Placental pericyte (primary cell): ENCODE results near the gene SPINDOC. TPM values are rescaled to one million over a fixed set of nuclear protein-coding genes. Genes with fewer than 3 reads are reported as not detected.

Experiments used
- small RNA-seq: library from RNA; depleted of rRNA; stranded (forward); fragments of <200 nt; gene quantifications from one replicate; pipeline ENCODE3, GENCODE V24; 2012; ENCODE audit warnings: low replicate concordance
- total RNA-seq: library from RNA; depleted of rRNA; stranded (reverse); fragments of >200 nt; gene quantifications from 2 replicates; pipeline ENCODE4 v1.2.3, GENCODE V29; 2012

SPINDOC gene
- total RNA-seq = 26.9 and 35.9 TPM in 2 replicates

DNA sequence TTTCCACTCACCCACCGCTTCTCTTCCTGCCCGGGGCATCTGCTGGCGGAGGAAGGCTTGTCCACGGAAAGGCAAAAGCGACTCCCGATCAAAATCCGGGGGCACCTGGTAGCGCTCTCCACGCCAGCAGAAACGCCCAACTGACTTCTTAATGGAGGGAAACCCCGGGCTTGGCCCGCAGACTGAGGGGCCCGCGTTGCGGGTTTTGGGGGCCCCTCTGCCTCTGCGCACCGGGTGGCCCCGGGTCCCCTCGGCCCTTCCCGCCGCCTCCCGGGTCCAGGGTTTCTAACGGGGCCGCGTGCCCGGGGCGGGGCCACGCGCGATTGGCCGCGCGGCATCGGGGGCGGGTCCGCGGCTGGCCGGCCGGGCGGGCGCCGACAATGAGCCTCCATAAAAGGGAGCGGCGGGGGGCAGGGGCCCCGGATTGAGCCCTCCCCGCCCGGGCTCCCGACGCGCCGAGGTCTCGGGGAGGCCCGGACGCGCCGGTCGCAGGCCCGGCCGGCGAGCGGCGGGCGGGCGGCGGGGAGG lies at the start of gene SPINDOC:
SPINDOC (plus strand) TSS at position 422 of the 528 bp plus-strand sequence. CDS start 231 bp downstream, outside the sequence.

DNA sequence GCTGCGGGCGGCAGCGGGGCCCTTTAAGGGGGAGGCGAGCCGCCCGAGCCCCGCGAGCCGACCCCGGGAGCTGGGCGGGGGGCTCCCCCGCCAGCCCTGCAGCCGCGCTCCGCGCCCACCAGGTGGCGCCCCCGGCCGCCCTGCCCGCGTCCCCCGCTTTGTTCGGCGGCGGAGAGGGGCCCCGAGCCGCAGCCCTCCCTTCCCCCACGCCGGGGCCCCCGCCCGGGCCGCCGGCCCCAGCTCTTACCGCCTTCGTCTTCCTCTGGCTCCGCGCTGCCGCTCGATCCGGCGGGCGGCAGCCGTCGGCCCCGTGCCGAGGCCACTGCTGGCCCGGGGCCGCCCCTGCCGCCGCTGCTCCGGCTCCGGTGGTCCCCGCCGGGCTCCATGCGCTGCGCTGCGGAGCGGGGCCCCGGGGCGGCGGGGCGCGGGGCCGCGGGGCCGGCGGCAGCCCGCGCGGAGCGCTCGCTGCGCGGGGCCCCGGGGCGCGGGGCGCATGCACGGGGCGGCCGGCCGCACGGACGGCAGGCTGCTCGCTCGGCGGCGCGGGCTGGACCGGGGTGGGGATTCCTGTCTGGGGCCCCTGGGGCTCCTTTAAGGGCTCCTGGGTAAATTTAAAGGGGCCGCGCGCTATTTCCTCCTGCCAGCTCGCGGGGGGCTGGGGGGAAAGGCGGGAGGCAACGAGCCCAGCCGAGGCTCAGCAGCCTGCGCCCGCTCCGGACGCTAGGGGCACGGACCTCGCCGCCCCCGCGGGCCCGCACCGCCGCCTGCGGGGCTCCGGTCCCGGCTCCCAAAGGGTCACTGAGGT lies 44.8 kb upstream of the SPINDOC start, which contains the start of gene ZFTA:
ZFTA (minus strand) TSS at position 539 of the 805 bp plus-strand sequence; CDS start at position 386, 153 bp downstream.

DNA sequence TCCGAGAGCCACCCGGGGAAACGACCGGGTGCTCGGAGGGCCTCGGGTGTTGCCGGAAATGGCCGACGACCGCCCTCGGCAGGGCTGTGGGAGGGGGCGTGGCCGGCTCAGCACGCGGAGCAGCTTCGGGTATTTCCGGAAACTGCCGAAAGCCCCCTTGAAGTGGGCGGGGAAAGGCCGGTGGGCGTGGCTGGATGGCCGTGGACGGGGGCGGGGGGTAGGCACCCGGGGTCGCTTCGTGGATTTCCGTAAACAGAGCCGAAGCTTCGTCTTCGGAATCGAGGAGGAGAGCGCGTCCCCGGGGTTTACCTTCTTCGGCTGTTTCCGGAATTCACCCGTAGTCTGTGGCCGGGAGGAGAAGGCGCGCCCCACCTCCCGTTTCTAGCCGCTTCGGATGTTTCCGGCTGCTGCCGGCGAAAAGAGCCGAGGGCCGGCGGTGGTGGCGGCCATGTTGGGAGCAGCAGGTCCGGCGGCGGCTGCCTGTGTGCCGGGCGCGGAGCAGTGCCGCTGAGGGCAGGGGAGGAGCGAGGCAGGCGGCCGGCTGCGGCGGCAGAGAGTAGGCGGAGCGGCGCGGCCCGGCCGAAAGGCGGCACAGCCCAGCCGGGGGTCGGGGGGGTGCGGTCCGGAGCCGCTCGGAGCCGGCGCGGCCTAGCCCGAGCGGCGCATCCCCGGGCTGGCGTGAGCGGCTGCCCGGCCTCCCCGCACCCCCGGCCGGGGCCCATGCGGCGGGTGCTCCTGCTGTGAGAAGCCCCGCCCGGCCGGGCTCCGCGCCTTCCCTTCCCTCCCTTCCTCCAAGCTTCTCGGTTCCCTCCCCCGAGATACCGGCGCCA lies 25.6 kb downstream of the SPINDOC start, which contains the start of gene MARK2:
MARK2 (plus strand) TSS at position 433 of the 830 bp plus-strand sequence; CDS start at position 830, 397 bp downstream.

Small RNA genes lying within 50 kb of the gene (small RNA-seq; reads per million reads assigned to genes)
- gene AP006289.1 (not detected), gene RN7SL596P (not detected)

Other genes starting within 250 kb of the SPINDOC start
- 3.3 and 10.9 TPM in 2 replicates for gene PLAAT3, start 199.0 kb upstream of the SPINDOC start, total RNA-seq
- 75.3 and 166 TPM in 2 replicates for gene ATL3, start 142.1 kb upstream of the SPINDOC start, total RNA-seq
- 54.4 and 142 TPM in 2 replicates for gene RTN3, start 132.0 kb upstream of the SPINDOC start, total RNA-seq
- gene ZFTA, start 44.7 kb upstream of the SPINDOC start, total RNA-seq = 8.5 and 17.9 TPM in 2 replicates
- 18.6 and 31.8 TPM in 2 replicates for gene MARK2, start 25.7 kb downstream of the SPINDOC start, total RNA-seq
- 1.5 and 1.6 TPM in 2 replicates for gene RCOR2, start 103.7 kb downstream of the SPINDOC start, total RNA-seq
- gene NAA40, start 125.5 kb downstream of the SPINDOC start, total RNA-seq = 16.2 and 17.8 TPM in 2 replicates
- 287 and 329 TPM in 2 replicates for gene COX8A, start 161.2 kb downstream of the SPINDOC start, total RNA-seq
- 38.7 and 55.8 TPM in 2 replicates for gene OTUB1, start 173.0 kb downstream of the SPINDOC start, total RNA-seq
- gene FLRT1, start 222.5 kb downstream of the SPINDOC start, total RNA-seq = 0.44 TPM in 1 of 2 replicates, not detected in the other